A549 (cell line): ENCODE measurements around the gene ADCYAP1R1.

ENCODE experiments used
- CHD4 ChIP-seq: fragments of 200-600 bp; sonication (generic); IDR thresholded peaks from 2 replicates; pipeline ENCODE4 v1.6.1; 2016; ENCODE audit warnings: antibody characterized with exemption, mild to moderate bottlenecking, borderline replicate concordance
- EHMT2 ChIP-seq: fragments of 200-600 bp; sonication (generic); IDR thresholded peaks from 2 replicates; pipeline ENCODE4 v1.6.1; 2016; ENCODE audit warnings: antibody characterized with exemption, low read depth, mild to moderate bottlenecking, moderate library complexity
- JUNB ChIP-seq: fragments of >200 bp; sonication (Bioruptor Twin); formaldehyde crosslinking; IDR thresholded peaks from 2 replicates; pipeline ENCODE4 v1.6.1; 2016
- KDM5A ChIP-seq: fragments of 200-600 bp; sonication (generic); IDR thresholded peaks from 2 replicates; pipeline ENCODE4 v1.6.1; 2016; ENCODE audit warnings: antibody characterized with exemption, mild to moderate bottlenecking
- MYC ChIP-seq: IDR thresholded peaks from 2 replicates; pipeline ENCODE4 v1.6.1; 2012; ENCODE audit warnings: mild to moderate bottlenecking, inconsistent platforms, low read length, improper control_type of control experiment, borderline replicate concordance
- NR3C1 ChIP-seq: fragments of >200 bp; sonication (Bioruptor Twin); formaldehyde crosslinking; IDR thresholded peaks from 3 replicates; pipeline ENCODE4 v1.6.1; 2017
- POLR2A ChIP-seq: IDR thresholded peaks from 2 replicates; pipeline ENCODE4 v1.6.1; 2012; ENCODE audit warnings: mild to moderate bottlenecking, low read length
- RNF2 ChIP-seq: fragments of 200-600 bp; sonication (generic); IDR thresholded peaks from 2 replicates; pipeline ENCODE4 v1.6.1; 2016; ENCODE audit warnings: low read depth, mild to moderate bottlenecking, antibody characterized with exemption, moderate library complexity, borderline replicate concordance
- TF ChIP-seq, protein P1 (sequence below): fragments of >200 bp; sonication (Bioruptor Twin); formaldehyde crosslinking; IDR thresholded peaks from 3 replicates; pipeline ENCODE4 v1.5.1; 2016
- TF ChIP-seq, protein P2 (sequence below): fragments of 150-350 bp; IDR thresholded peaks from 2 replicates; pipeline ENCODE4 v1.6.1; 2014; ENCODE audit warnings: low read depth, mild to moderate bottlenecking, low read length
- TF ChIP-seq, protein P3 (sequence below): IDR thresholded peaks from 2 replicates; pipeline ENCODE4 v1.6.1; 2012

DNA sequence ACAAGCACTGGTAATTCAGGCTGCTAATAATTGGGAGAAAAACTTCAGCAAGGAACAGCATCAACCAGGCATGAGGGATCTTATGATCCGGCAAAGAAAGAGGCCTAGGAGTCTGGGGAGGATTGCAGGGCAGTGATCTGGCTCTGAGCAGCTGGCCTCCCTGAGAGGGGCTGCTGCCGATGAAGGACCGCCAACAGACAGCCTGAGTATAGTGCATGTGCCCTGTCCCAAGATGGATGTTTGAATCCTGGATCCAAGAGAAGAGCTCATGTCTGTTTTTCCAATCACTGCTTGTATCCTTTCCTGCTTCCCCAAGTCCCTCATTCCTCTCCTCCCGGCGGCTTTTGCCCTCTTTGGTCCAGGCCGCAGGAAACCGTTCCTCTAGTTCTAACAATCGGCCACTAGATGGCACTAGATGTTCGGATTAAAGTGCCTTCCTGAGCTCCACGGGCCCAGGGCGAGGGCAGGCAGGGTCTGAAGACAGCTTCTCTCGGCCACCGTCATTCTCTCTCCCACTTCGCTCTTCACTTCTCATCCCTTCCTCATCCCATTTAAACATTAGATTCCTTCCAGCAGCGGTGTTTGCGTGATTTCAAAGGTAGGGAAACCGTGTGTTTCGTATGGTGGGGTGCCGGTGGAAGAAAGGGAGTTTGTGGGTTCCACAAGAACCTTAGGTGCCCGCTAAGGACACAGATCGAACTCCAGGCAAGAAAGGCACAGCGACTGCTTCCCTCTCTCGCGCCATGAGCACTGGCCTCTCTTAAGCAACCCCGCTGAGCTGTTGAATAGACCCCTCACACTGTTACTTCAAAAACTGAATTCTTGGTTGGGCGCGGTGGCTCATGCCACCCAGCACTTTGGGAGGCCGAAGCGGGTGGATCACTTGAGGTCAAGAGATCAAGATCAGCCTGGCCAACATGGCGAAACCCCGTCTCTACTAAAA is 82.4 kb downstream of the ADCYAP1R1 start:
- no peak for TF ChIP-seq RNF2
- TF ChIP-seq, protein P1, sequence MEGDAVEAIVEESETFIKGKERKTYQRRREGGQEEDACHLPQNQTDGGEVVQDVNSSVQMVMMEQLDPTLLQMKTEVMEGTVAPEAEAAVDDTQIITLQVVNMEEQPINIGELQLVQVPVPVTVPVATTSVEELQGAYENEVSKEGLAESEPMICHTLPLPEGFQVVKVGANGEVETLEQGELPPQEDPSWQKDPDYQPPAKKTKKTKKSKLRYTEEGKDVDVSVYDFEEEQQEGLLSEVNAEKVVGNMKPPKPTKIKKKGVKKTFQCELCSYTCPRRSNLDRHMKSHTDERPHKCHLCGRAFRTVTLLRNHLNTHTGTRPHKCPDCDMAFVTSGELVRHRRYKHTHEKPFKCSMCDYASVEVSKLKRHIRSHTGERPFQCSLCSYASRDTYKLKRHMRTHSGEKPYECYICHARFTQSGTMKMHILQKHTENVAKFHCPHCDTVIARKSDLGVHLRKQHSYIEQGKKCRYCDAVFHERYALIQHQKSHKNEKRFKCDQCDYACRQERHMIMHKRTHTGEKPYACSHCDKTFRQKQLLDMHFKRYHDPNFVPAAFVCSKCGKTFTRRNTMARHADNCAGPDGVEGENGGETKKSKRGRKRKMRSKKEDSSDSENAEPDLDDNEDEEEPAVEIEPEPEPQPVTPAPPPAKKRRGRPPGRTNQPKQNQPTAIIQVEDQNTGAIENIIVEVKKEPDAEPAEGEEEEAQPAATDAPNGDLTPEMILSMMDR: peak; percentile 79
- no peak for TF ChIP-seq KDM5A
- no peak for TF ChIP-seq POLR2A
- TF ChIP-seq, protein P2, sequence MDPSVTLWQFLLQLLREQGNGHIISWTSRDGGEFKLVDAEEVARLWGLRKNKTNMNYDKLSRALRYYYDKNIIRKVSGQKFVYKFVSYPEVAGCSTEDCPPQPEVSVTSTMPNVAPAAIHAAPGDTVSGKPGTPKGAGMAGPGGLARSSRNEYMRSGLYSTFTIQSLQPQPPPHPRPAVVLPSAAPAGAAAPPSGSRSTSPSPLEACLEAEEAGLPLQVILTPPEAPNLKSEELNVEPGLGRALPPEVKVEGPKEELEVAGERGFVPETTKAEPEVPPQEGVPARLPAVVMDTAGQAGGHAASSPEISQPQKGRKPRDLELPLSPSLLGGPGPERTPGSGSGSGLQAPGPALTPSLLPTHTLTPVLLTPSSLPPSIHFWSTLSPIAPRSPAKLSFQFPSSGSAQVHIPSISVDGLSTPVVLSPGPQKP: no peak
- no peak for TF ChIP-seq NR3C1
- no peak for TF ChIP-seq EHMT2
- TF ChIP-seq MYC: no peak
- no peak for TF ChIP-seq JUNB
- TF ChIP-seq, protein P3, sequence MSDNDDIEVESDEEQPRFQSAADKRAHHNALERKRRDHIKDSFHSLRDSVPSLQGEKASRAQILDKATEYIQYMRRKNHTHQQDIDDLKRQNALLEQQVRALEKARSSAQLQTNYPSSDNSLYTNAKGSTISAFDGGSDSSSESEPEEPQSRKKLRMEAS: no peak
- TF ChIP-seq CHD4: no peak
